Pons (tissue), 1 donor: Measurements from ENCODE around the gene UAP1L1.
A peak's percentile ranks its signal among the peaks of the same experiment; 100 is the strongest.
"Not testable (repeated sequence)": the region's sequence is repeated elsewhere in the genome, so short reads cannot be mapped to it uniquely, and the experiment has no call there.

Source experiments
- DNase-seq: peaks from one replicate; pipeline ENCODE4 v3.0.0-alpha.2; 2016; ENCODE audit warnings: low spot score

The UAP1L1 gene

GRCh38 chr9:137114613-137115393, 37.5 kb downstream of the UAP1L1 start, which contains the start of gene DPP7:
Gene DPP7, minus strand, starts transcription at chr9:137114733. Its CDS starts 20 bp downstream, at chr9:137114713.
- DNase-seq: peak; percentile 63

DNA sequence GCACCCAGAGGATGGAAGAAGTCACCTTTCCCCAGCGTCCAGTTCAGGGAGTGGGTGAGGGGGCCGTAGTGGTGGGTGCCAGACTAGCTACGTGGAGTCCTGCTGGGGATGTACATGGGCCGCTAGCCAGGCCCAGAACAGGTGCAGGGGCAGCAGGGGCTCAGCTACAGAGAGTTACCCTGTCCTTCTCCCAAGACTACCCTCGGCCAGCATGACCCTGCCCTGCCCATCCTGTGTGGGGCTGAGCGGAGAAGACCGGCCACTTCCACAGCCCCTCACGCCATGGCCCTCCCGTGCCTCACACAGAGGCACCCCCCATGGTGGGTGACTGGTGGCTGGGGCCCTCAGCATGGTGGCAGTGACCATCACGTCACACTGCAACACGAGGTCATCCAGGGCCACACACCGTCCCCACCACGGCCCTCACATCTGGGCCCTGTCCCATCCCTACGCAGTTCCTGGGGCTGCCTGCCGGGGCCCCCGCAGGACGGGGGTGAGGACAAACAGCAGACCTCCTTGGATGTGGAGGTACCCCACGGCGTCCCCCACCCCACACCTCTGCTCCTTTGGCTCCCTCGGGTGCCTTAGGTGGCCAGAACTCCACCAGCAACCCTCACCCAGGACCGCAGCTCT, 38.2 kb downstream of the UAP1L1 start:
- DNase-seq: no peak

DNA sequence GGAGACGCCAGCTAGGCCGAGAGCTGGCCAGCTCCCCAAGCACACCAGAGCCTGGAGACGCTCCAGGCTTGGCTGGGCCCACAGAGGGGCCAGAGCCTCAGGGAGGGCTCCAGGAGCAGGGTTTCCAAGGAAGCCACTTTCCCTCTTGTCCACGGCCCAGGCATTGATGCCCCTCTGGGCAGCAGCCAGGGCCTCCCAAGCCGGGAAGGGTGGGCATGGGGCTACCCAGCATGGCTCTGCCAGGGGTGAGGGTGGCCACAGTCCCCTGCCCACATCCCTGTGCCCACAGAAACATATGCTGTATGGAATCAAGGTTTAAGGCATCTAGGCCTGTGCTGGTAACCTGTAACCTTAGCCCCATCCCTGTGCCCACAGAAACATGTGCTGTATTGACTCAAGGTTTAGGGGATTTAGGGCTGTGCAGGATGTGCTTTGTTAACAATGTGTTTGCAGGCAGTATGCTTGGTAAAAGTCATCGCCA, 38.8 kb downstream of the UAP1L1 start:
- no peak for DNase-seq

GRCh38 chr9:137116728-137117127, 39.4 kb downstream of the UAP1L1 start:
- no peak for DNase-seq

DNA sequence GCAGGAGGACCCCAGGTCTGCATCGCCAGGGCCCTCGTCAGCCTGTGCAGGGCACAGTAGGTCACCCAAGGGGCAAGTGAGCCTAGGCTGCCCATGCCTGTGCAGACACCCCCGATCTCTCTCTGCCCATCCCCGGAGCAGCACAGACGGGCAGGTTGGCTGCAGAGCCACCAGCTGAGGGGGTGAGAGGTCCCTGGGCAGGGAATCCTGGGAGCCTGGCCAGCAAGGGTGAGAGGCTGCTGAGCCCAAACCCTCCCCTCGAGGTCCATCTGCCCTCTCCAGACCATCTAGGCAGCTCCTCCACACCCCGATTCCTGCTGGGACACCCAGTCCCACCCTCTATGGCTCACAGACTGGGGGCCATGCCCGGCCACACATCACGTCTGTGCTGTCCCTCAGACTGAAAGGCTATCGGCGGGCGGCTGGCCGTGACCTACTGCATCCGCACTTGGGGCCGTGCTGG, 40.0 kb downstream of the UAP1L1 start:
- no peak for DNase-seq

DNA sequence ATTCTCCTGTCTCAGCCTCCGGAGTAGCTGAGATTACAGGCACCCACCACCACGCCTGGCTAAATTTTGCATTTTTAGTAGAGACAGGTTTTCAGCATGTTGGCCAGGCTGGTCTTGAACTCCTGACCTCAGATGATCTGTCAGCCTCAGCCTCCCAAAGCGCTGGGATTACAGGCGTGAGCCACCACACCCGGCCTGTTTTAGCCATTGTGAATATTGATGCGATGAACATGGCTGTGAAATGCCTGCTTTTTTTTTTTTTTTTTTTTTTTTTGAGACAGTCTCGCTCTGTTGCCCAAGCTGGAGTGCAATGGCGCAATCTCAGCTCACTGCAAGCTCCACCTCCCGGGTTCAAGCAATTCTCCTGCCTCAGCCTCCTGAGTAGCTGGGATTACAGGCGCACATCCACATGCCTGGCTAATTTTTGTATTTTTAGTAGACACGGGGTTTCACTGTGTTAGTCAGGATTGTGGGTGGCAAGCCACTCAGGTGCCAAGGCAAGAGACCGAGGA, 40.8 kb downstream of the UAP1L1 start:
- not testable (repeated sequence) for DNase-seq

GRCh38 chr9:137121927-137122795, 44.8 kb downstream of the UAP1L1 start:
- not testable (repeated sequence) for DNase-seq

DNA sequence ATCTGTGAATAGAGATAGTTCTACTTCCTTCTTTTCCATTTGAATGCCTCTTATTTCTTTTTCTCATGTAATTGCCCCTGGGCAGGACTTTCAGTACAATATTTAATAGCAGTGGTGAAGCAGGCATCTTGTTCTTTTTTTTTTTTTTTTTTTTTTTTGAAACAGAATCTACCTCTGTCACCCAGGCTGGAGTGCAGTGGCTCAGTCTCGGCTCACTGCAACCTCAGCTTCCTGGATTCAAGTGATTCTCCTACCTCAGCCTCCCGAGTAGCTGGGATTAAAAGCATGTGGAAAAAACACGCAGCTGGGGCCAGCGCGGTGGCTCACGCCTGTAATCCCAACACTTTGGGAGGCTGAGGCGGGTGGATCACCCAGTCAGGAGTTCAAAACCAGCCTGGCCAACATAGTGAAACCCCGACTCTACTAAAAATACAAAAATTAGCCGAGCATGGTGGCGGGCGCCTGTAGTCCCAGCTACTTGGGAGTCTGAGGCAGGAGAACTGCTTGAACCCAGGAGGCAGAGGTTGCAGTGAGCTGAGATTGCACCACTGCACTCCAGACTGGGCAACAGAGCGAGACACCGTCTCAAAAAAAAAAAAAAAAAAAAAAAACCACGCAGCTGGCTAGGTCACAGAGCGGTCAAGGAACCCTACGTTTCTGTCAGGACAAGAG, 45.6 kb downstream of the UAP1L1 start:
- not testable (repeated sequence) for DNase-seq

DNA sequence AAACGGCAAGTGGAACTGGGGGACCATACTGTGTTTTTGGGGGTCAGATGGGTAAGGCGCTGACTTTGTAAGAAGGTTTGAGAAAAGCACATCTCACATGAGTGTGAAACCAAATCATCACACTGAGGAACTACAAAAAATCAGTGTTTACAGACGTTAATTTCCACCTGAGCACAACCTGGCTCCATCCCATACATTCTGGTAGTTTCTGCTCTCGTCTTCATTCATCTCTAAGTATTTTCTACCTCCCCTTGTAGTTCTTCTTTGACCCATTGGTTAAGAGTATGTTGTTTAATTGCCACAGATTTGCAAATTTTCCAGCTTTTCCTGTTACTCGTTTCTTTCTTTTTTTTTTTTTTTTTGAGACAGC, 46.1 kb downstream of the UAP1L1 start:
- DNase-seq: no peak

GRCh38 chr9:137123952-137124462, 46.7 kb downstream of the UAP1L1 start:
- DNase-seq: not testable (repeated sequence)

- no peak for DNase-seq
Measured at GRCh38 chr9:137126786-137127185, 49.5 kb downstream of the UAP1L1 start.

GRCh38 chr9:137127301-137128157, 50.2 kb downstream of the UAP1L1 start:
- DNase-seq: peak; percentile 15

- DNase-seq: no peak
Measured at GRCh38 chr9:137128158-137128861, 51.0 kb downstream of the UAP1L1 start.

DNA sequence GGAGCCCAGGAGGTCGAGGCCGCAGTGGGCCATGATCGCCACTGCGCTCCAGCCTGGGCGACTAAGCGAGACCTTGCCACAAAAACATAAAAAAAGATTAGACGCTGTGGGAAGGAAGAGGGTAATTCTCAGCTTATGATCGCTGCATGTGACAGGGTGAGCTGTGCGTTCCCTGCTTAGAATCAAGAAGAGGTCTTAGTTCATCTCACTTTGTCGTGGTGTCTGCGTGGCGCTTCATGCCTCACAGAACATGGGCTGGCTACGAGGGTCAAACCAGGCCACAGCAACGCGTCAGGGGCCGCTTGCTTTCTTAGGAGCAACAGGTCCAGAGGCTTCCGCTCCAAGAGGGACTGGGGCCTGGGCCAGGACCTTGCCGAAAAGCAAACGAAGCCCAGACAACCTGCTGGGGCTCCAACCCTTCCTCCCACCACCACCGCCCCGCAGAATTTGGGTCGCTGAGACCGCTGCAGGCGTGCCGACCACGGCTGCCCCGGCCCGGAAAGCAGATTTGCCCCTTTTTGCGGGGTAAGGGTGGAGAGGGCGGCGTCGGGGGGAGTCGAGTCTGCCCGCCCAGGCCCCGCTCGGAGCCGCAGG, 51.6 kb downstream of the UAP1L1 start:
- no peak for DNase-seq

DNA sequence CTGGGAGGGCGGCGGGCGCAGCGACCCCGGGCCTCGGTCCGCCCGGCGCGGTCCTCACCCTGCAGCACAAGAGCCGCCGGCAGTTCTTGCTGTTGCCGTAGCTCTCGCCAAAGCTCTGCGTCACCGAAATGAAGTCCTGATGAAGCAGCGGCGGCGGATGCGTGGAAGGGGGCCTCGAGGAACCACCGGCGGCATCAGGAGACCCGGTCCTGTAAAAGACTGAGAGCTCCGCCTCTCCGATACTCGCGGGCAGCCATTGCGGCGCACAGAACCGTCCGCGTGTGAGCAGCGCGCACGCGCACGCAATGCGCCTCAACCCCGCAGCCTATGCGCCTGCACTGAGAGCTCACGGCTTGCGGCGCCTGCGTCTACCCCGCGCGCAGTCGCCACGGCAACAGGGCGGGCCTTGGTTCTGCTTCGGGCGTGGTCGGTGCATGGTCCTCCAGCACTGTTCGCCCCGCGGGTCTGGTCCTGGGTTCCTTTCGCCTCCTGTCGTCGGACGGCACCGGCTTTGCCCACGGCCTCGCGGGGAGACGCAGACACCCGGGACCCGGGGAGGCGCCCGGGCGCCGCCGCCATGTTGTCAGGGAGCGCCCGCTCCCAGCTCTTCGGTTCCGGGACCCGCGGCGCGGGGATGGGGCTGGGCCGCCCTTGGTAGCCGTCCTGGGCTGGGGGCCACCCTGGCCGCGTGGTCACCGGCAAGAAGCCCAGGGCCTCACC, 52.3 kb downstream of the UAP1L1 start:
- DNase-seq: peak; percentile 75

GRCh38 chr9:137130176-137130755, 52.9 kb downstream of the UAP1L1 start:
- DNase-seq: no peak
